Measurements from ENCODE around the gene LYPLAL1.

DNA sequence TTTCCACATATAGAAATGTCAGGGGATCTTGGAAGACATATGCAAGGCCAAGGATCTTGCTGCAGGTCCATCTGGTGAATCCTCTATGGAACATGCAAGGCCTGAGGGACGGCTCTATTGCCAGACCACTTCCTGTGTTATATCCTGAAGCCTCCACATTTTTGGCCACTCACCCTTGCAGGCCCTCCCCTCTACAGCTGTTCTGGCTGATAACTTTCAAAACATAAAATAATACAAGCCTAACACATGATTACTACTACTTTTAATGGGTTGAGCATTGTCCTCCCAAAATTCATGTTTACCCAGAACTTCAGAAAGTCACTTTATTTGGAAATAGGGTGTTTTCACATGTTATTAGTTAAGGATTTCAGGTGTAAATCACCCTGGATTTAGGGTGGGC is 18.5 kb upstream of the LYPLAL1 start:
- TF ChIP-seq POLR2AphosphoS5 (IDR thresholded peaks at IDR 0.05; ENCODE audit: borderline replicate concordance, low read depth, low read length) (no peak), EZH2 (IDR thresholded peaks at IDR 0.05) (no peak), FOXP2 (optimal IDR thresholded peaks at IDR 0.05; ENCODE audit: control extremely low read depth, extremely low read length, insufficient read depth) (no peak)

Measured in SK-N-MC (cell line).